ENCODE measurements around the gene PKNOX2. TPM values are rescaled to one million over a fixed set of nuclear protein-coding genes. Genes with fewer than 3 reads are reported as not detected.

PKNOX2 gene
- total and polyA plus RNA-seq, 2 of the 8 experiments (the other 6 are each of a cell fraction or from before 2014, with no cell fraction given) = 2.0 TPM

- no peaks in the 10 kb centered on the region for H3K9me3 ChIP-seq (ENCODE audit: insufficient read depth in 2 of 2, low read depth in 1 of 2, low read length in 1 of 2)
- no peak overlapping the region for H3K23ac ChIP-seq (ENCODE audit: insufficient read length)
- FAIRE-seq = no peak
- no peaks in the 10 kb centered on the region for H3K79me2 ChIP-seq (ENCODE audit: control insufficient read depth in 1 of 2, insufficient read depth in 2 of 2, low read length in 2 of 2)
- WGBS, 2 experiments (ENCODE audit: extremely low coverage in 1 of 2, insufficient coverage in 1 of 2, insufficient read length in 1 of 2, insufficient replicate concordance in 2 of 2, low coverage in 1 of 2, low lambda C conversion rate in 2 of 2, missing lambda C conversion rate in 1 of 2) = 88% methylated on average over 12 of the region's 14 CpGs; no CpG with 5 or more reads in 1 of the 2 experiments
- no peak overlapping the region for H2AK5ac ChIP-seq (ENCODE audit: low read depth, low read length)
- no peak overlapping the region for H4K5ac ChIP-seq (ENCODE audit: insufficient read length, low read depth, low read length)
- no peak overlapping the region for H2BK20ac ChIP-seq (ENCODE audit: low read length)
- H3K4ac ChIP-seq (replicated peaks; ENCODE audit: insufficient read length, low read depth, low read length) = no peak overlapping the region
- H2BK12ac ChIP-seq (ENCODE audit: low read depth, low read length) = no peak overlapping the region
- no peaks in the 10 kb centered on the region for H3K23me2 ChIP-seq (ENCODE audit: low read depth, low read length)
- H3K4me1 ChIP-seq (replicated peaks in 1 of 4; ENCODE audit: control insufficient read depth in 3 of 4, insufficient read depth in 4 of 4, low read length in 3 of 4) = peaks cover 4 to 17% (median 9%) of the 10 kb centered on the region in 4 experiments
- no peak for DNase-seq (ENCODE audit: low read depth in 1 of 2, low spot score in 2 of 2)
- CTCF ChIA-PET (ENCODE audit: partially characterized antibody) = interaction anchor here (0.9 to 3.0 kb wide), 12 partner anchors 10 to 289 kb away, joined by 3 to 15 read pairs (median 4); partner anchors contain the start of gene PKNOX2
- H3K27ac ChIP-seq (ENCODE audit: low read depth, low read length) = no peak overlapping the region
- H3K27me3 ChIP-seq (replicated peaks in 1 of 4; ENCODE audit: control insufficient read depth in 3 of 4, extremely low read depth in 1 of 4, insufficient read depth in 3 of 4, low read length in 3 of 4) = no peaks in the 10 kb centered on the region; a peak in 1 of 7 replicates
- H2BK15ac ChIP-seq (ENCODE audit: low read length) = no peak overlapping the region
- no peak overlapping the region for H3K4me2 ChIP-seq (ENCODE audit: insufficient read depth in 1 of 2, low read depth in 2 of 2, low read length in 2 of 2)
- no peak overlapping the region for H3K18ac ChIP-seq (ENCODE audit: extremely low read depth, low read length)
- H3K4me3 ChIP-seq (ENCODE audit: extremely low read depth in 1 of 4, insufficient read depth in 2 of 4, low read depth in 3 of 4, low read length in 4 of 4) = no peak overlapping the region
- POLR2A ChIA-PET (ENCODE audit: partially characterized antibody) = interaction anchor here (3.3 kb wide), 1 partner anchor 8 kb away, joined by 15 read pairs; no protein-coding TSS in a partner anchor
- H3K9ac ChIP-seq (replicated peaks in 1 of 4; ENCODE audit: extremely low read depth in 1 of 4, low read depth in 3 of 4, low read length in 3 of 4) = no peak overlapping the region
- H3K56ac ChIP-seq (replicated peaks; ENCODE audit: insufficient read length, low read depth, low read length) = no peak overlapping the region
- no peak overlapping the region for H4K8ac ChIP-seq (ENCODE audit: extremely low read depth, insufficient read depth, low read length)
- H3K79me1 ChIP-seq (ENCODE audit: low read depth, low read length) = no peaks in the 10 kb centered on the region
- H3K14ac ChIP-seq (ENCODE audit: insufficient read length) = no peak overlapping the region
- no peak overlapping the region for H4K91ac ChIP-seq (replicated peaks; ENCODE audit: insufficient read length, low read length)
- H2BK5ac ChIP-seq (ENCODE audit: low read depth, low read length) = no peak overlapping the region
- no peak overlapping the region for H2AFZ ChIP-seq (ENCODE audit: low read length)
- H3K36me3 ChIP-seq (ENCODE audit: control insufficient read depth in 2 of 4, insufficient read depth in 4 of 4, low read length in 3 of 4) = no peaks in the 10 kb centered on the region
- H2BK120ac ChIP-seq (replicated peaks; ENCODE audit: low read depth, low read length) = no peak overlapping the region
- H4K20me1 ChIP-seq (replicated peaks in 1 of 2; ENCODE audit: control insufficient read depth in 1 of 2, insufficient read depth in 2 of 2, low read length in 2 of 2) = no peaks in the 10 kb centered on the region
- no peak for TF ChIP-seq POU5F1 (IDR thresholded peaks at IDR 0.05; ENCODE audit: low read depth, low read length)
- no peak for TF ChIP-seq TBP (IDR thresholded peaks at IDR 0.05; ENCODE audit: low read depth, low read length)
- no peak for TF ChIP-seq SAP30 (IDR thresholded peaks at IDR 0.05; ENCODE audit: insufficient read depth, insufficient replicate concordance, low read length)
- no peak for TF ChIP-seq RNF2 (IDR thresholded peaks at IDR 0.05; ENCODE audit: borderline replicate concordance, low read depth, low read length, missing control alignments, poor library complexity, severe bottlenecking)
- no peak for TF ChIP-seq ATF2 (IDR thresholded peaks at IDR 0.05; ENCODE audit: low read length)
- TF ChIP-seq MAX (IDR thresholded peaks at IDR 0.05) = no peak
These were observed 215.4 kb downstream of the PKNOX2 start for GRCh38 chr11:125379981-125380380.

All from H1 (cell line).